Brain microvascular endothelial cell (primary cell): ENCODE data around the gene SENP6.

Experiments used
- DNase-seq: peaks from one replicate; pipeline ENCODE4 v3.0.0-alpha.2; 2020
- H3K27ac ChIP-seq: fragments of 250-450 bp; sonication (Bioruptor Pico); 2 replicates; pipeline ENCODE4 v1.5.1; 2020; ENCODE audit warnings: mild to moderate bottlenecking, moderate library complexity
- H3K27me3 ChIP-seq: fragments of 250-450 bp; sonication (Bioruptor Pico); replicated peaks from 2 replicates; pipeline ENCODE4 v1.5.1; 2020; ENCODE audit warnings: mild to moderate bottlenecking
- H3K36me3 ChIP-seq: fragments of 250-450 bp; sonication (Bioruptor Pico); replicated peaks from 2 replicates; pipeline ENCODE4 v1.5.1; 2020; ENCODE audit warnings: mild to moderate bottlenecking
- H3K4me3 ChIP-seq: 2 replicates; pipeline ENCODE4 v1.5.1; 2011; ENCODE audit warnings: low read depth, mild to moderate bottlenecking, control low read depth, low read length, moderate library complexity
- CTCF ChIP-seq: IDR thresholded peaks from 2 replicates; pipeline ENCODE4 v1.5.1; 2011; ENCODE audit warnings: low read depth, mild to moderate bottlenecking, moderate library complexity, low read length, control low read depth, inconsistent platforms; ENCODE audit errors: missing control alignments
- in situ Hi-C: cut with HindIII; loops from 2 replicates; pipeline ENCODE4 v1.10.0; 2017; ENCODE audit warnings: low sequenced_read_pairs, low pct_ligation_motif_present

SENP6 gene

GRCh38 chr6:75743971-75744370, 142.3 kb downstream of the SENP6 start:
- H3K4me3 ChIP-seq, result no peak overlapping the region
- no peak overlapping the region for H3K27ac ChIP-seq
- H3K27me3 ChIP-seq, result no peaks in the 10 kb centered on the region
- DNase-seq, result no peak
- no peak for TF ChIP-seq CTCF
- H3K36me3 ChIP-seq, result no peaks in the 10 kb centered on the region
- in situ Hi-C loops, result no loop called here

DNA sequence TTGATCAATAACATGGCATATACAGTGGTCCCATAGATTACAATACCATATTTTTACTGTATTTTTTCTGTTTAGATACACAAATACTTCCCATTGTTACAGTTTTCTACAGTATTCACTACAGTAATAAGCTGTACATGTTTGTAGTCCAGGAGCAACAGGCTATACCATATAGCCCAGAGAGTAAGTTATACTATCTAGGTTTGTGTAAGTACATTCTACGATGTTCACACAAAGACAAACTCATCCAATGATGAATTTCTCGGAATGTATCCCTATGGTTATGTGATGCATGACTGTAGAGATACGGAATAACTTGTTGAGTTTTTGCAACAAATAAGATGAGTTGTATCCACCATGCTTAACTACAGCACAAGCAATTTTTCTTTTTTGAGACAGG, 143.7 kb downstream of the SENP6 start:
- Histone ChIP-seq H3K27me3 (no peaks in the 10 kb centered on the region), H3K27ac (no peak overlapping the region)
- no peak for DNase-seq

GRCh38 chr6:75746221-75746620, 144.5 kb downstream of the SENP6 start:
- no peak overlapping the region for H3K4me3 ChIP-seq
- H3K27ac ChIP-seq, result no peak overlapping the region
- DNase-seq, result no peak
- no peaks in the 10 kb centered on the region for H3K36me3 ChIP-seq
- no peaks in the 10 kb centered on the region for H3K27me3 ChIP-seq
- TF ChIP-seq CTCF, result no peak
- in situ Hi-C loops, result no loop called here

More for the DNA sequence above, 143.7 kb downstream of the SENP6 start:
- TF ChIP-seq CTCF, result no peak
- no peak overlapping the region for H3K4me3 ChIP-seq
- in situ Hi-C loops, result no loop called here
- H3K36me3 ChIP-seq, result no peaks in the 10 kb centered on the region

GRCh38 chr6:75747152-75747992, 145.7 kb downstream of the SENP6 start:
- in situ Hi-C loops, result no loop called here
- Histone ChIP-seq H3K4me3 (no peak overlapping the region), H3K27me3 (no peaks in the 10 kb centered on the region), H3K36me3 (no peaks in the 10 kb centered on the region), H3K27ac (no peak overlapping the region)
- DNase-seq, result no peak
- TF ChIP-seq CTCF, result no peak

DNA sequence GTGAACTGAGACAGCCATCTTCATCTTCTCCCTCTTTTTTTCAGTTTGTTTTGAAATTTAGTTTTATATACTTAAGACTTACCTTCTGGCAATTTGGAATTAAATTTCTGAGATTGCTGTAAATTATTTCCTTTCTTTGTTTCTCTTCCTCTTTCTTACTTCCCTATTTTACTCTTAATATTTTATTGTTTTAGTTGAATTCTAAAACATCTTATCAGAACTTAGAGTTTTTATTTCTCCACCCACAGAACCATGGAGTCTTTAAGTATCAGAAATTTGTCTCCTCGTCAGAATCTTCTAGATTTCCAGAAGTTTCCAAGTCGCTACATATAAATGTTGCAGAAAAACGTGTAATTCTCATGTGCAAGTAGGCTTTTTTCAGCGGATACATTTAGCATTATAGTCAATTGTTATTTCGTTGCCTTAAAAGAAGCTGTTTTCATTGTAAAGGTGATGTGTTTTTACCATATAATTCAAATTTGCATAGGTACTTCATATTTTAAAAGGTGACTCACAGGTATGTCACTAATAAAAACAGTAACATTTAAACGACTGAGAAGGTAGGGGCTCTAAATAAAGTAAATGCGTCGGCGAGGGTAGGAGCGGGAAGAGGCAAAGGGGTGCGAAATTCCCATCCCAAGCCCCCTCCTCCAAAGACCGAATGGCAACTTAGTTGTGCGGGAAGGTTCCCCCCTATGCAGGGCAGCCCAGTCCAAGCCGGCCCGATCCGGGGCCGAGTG, 146.5 kb downstream of the SENP6 start:
- TF ChIP-seq CTCF, result no peak
- H3K4me3 ChIP-seq, result peak overlapping the region; percentile 85
- H3K27me3 ChIP-seq, result no peaks in the 10 kb centered on the region
- no peak for DNase-seq
- H3K27ac ChIP-seq, result peak overlapping the region; percentile 54
- in situ Hi-C loops, result no loop called here
- no peaks in the 10 kb centered on the region for H3K36me3 ChIP-seq
